Loucy (cell line): Measurements from ENCODE around the gene CTIF.

Experiments used
- H2AFZ ChIP-seq: fragments of 200-600 bp; sonication (generic); 2 replicates; pipeline ENCODE4 v1.6.0; 2016; ENCODE audit warnings: antibody characterized with exemption, mild to moderate bottlenecking, low read length, moderate library complexity
- H3F3A ChIP-seq: fragments of 200-600 bp; 2 replicates; pipeline ENCODE4 v1.6.0; 2016; ENCODE audit warnings: antibody characterized with exemption, low read depth, mild to moderate bottlenecking
- H3K27me3 ChIP-seq: fragments of 200-600 bp; sonication (generic); 2 replicates; pipeline ENCODE4 v1.6.1; 2014; ENCODE audit warnings: low read length, mild to moderate bottlenecking; ENCODE audit not compliant: insufficient read depth, poor library complexity, severe bottlenecking
- H3K36me3 ChIP-seq: fragments of 200-600 bp; sonication (generic); 2 replicates; pipeline ENCODE4 v1.6.1; 2016; ENCODE audit warnings: low read length; ENCODE audit not compliant: insufficient read depth
- H3K4me1 ChIP-seq: fragments of 200-600 bp; sonication (generic); 2 replicates; pipeline ENCODE4 v1.5.1; 2014; ENCODE audit warnings: low read length, mild to moderate bottlenecking; ENCODE audit not compliant: insufficient read depth, poor library complexity, severe bottlenecking
- H3K4me2 ChIP-seq: fragments of 200-600 bp; sonication (generic); 2 replicates; pipeline ENCODE4 v1.6.0; 2014; ENCODE audit warnings: antibody characterized with exemption, low read length, low read depth, mild to moderate bottlenecking; ENCODE audit not compliant: poor library complexity, severe bottlenecking
- H3K4me3 ChIP-seq: fragments of 200-600 bp; sonication (generic); 2 replicates; pipeline ENCODE4 v1.5.1; 2014; ENCODE audit warnings: low read length, mild to moderate bottlenecking, mixed read lengths; ENCODE audit not compliant: poor library complexity, severe bottlenecking
- H3K79me2 ChIP-seq: fragments of 200-600 bp; sonication (generic); 2 replicates; pipeline ENCODE4 v1.6.1; 2014; ENCODE audit warnings: low read length; ENCODE audit not compliant: insufficient read depth
- H3K9ac ChIP-seq: fragments of 200-600 bp; sonication (generic); 2 replicates; pipeline ENCODE4 v1.6.0; 2014; ENCODE audit warnings: mild to moderate bottlenecking, low read depth, low read length, moderate library complexity; ENCODE audit not compliant: poor library complexity, severe bottlenecking
- H3K9me2 ChIP-seq: fragments of 200-600 bp; sonication (generic); replicated peaks from 2 replicates; pipeline ENCODE4 v1.6.1; 2016; ENCODE audit warnings: low read depth, low read length, mixed read lengths
- H3K9me3 ChIP-seq: fragments of 200-600 bp; sonication (generic); 2 replicates; pipeline ENCODE4 v1.6.1; 2014; ENCODE audit warnings: mild to moderate bottlenecking, antibody characterized with exemption, low read length, low read depth; ENCODE audit not compliant: insufficient read depth
- H4K20me1 ChIP-seq: fragments of 200-600 bp; sonication (generic); 2 replicates; pipeline ENCODE4 v1.6.0; 2014; ENCODE audit warnings: antibody characterized with exemption, low read length, mild to moderate bottlenecking; ENCODE audit not compliant: insufficient read depth, poor library complexity, severe bottlenecking
- EZH2phosphoT487 ChIP-seq: fragments of 200-600 bp; IDR thresholded peaks from 2 replicates; pipeline ENCODE4 v1.6.1; 2018; ENCODE audit warnings: antibody characterized with exemption, mild to moderate bottlenecking, moderate library complexity, borderline replicate concordance
- TF ChIP-seq, protein P1 (sequence below): fragments of 200-600 bp; sonication (generic); conservative IDR thresholded peaks from 2 replicates; pipeline ENCODE4 v1.5.1; 2014; ENCODE audit warnings: mild to moderate bottlenecking, antibody characterized with exemption, low read length

Gene CTIF

DNA sequence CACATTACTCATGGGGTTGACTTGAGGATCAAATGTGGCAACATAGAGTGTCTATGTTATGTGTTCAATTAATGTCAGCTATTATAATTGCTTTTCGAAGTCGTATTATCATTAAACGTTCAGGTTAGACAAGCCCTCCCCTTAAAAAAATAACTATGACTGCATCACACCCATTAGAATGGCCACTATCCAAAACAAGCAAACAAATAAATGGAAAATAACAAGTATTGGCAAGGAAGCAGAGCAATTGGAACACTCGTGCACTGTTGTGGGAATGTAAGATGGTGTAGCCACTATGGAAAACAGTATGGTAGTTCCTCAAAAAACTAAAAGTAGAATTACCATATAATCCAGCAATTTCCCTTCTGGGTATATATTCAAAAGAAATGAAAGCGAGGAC is 10.0 kb upstream of the CTIF start:
- H3K9me3 ChIP-seq, result no peaks in the 10 kb centered on the region
- H3K4me1 ChIP-seq, result peaks cover 24% of the 10 kb centered on the region
- H3K9ac ChIP-seq, result no peak overlapping the region
- no peaks in the 10 kb centered on the region for H3K36me3 ChIP-seq
- H3K79me2 ChIP-seq, result no peaks in the 10 kb centered on the region
- H4K20me1 ChIP-seq, result no peaks in the 10 kb centered on the region
- H3K4me2 ChIP-seq, result no peak overlapping the region
- no peak overlapping the region for H2AFZ ChIP-seq
- H3K27me3 ChIP-seq, result no peaks in the 10 kb centered on the region
- no peak overlapping the region for H3K4me3 ChIP-seq
- H3F3A ChIP-seq, result 0 out of 2 replicates have a peak, but pooled peaks cover 4% of the 10 kb centered on the region
- H3K9me2 ChIP-seq, result no peaks in the 10 kb centered on the region
- no peak for TF ChIP-seq EZH2phosphoT487
- TF ChIP-seq, protein P1, sequence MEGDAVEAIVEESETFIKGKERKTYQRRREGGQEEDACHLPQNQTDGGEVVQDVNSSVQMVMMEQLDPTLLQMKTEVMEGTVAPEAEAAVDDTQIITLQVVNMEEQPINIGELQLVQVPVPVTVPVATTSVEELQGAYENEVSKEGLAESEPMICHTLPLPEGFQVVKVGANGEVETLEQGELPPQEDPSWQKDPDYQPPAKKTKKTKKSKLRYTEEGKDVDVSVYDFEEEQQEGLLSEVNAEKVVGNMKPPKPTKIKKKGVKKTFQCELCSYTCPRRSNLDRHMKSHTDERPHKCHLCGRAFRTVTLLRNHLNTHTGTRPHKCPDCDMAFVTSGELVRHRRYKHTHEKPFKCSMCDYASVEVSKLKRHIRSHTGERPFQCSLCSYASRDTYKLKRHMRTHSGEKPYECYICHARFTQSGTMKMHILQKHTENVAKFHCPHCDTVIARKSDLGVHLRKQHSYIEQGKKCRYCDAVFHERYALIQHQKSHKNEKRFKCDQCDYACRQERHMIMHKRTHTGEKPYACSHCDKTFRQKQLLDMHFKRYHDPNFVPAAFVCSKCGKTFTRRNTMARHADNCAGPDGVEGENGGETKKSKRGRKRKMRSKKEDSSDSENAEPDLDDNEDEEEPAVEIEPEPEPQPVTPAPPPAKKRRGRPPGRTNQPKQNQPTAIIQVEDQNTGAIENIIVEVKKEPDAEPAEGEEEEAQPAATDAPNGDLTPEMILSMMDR, result no peak

DNA sequence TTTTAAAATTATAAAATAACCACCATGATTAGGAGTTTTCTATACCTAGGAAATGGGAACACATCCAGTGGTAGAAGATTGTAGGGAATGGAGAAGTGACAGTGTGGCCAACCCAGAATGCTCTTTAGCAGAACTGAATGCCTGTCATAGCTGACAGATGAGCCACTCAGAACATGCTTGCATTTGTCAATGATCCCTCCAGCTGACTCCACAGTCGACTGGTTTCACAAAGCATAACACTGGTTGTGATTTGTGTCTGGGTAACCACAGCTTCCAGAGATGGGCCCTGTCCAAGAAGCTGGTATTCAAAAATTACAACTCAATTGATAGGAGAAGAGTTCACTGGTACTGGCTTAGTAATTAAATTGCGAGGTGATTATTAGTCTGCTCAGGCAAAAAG is 9.0 kb upstream of the CTIF start:
- TF ChIP-seq, protein P1, result no peak
- no peak for TF ChIP-seq EZH2phosphoT487
- no peaks in the 10 kb centered on the region for H3K36me3 ChIP-seq
- no peaks in the 10 kb centered on the region for H3K9me2 ChIP-seq
- H3K9ac ChIP-seq, result no peak overlapping the region
- H3K79me2 ChIP-seq, result no peaks in the 10 kb centered on the region
- peaks cover 29% of the 10 kb centered on the region for H3K4me1 ChIP-seq
- no peaks in the 10 kb centered on the region for H3K9me3 ChIP-seq
- no peaks in the 10 kb centered on the region for H3K27me3 ChIP-seq
- 0 out of 2 replicates have a peak, but pooled peaks cover 4% of the 10 kb centered on the region for H3F3A ChIP-seq
- no peak overlapping the region for H3K4me3 ChIP-seq
- H3K4me2 ChIP-seq, result no peak overlapping the region
- no peaks in the 10 kb centered on the region for H4K20me1 ChIP-seq
- H2AFZ ChIP-seq, result no peak overlapping the region

DNA sequence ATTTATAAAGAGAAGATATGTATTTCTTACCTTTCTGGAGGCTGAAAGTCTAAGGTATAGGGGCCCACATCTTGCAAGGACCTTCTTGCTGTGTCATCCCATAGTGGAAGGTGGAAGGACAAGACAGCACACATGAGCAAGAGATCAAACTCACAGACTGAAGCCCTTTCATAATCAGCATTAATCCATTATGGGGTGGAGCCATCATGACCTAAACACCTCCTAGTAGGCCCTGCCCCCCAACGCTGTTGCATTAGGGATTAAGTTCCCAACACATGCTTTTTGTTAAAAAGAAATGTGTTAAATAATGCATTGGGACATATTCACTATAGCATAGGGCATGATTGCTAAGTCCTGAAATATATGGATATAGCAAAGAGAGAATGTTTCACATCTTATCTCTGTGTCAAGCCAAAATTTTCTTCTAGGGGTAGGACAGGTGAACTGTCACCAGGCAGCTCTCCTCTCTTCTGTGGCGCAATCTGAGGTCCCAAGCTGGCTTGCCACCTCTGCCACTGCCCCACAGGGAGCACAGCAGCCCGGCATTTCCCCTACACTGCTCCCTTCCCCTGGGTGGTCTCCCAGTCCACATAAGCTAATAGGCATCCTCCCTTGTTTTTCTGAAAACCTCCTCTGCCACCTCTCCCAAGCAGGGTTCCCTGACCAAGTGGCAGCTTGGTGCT is 8.3 kb upstream of the CTIF start:
- H3K79me2 ChIP-seq, result no peaks in the 10 kb centered on the region
- H3K4me3 ChIP-seq, result no peak overlapping the region
- H3K9me3 ChIP-seq, result no peaks in the 10 kb centered on the region
- no peaks in the 10 kb centered on the region for H4K20me1 ChIP-seq
- H3K9ac ChIP-seq, result no peak overlapping the region
- H3K4me1 ChIP-seq, result peaks cover 29% of the 10 kb centered on the region
- no peak overlapping the region for H3K4me2 ChIP-seq
- no peaks in the 10 kb centered on the region for H3K27me3 ChIP-seq
- H3F3A ChIP-seq, result 0 out of 2 replicates have a peak, but pooled peaks cover 4% of the 10 kb centered on the region
- no peaks in the 10 kb centered on the region for H3K9me2 ChIP-seq
- H3K36me3 ChIP-seq, result no peaks in the 10 kb centered on the region
- H2AFZ ChIP-seq, result no peak overlapping the region
- TF ChIP-seq, protein P1, result no peak
- TF ChIP-seq EZH2phosphoT487, result no peak
